Measurements from ENCODE around the gene IGFALS.

- no peak for TF ChIP-seq POLR2A (IDR thresholded peaks at IDR 0.05)
- TF ChIP-seq CTCF (IDR thresholded peaks at IDR 0.05), result no peak
Measured at GRCh38 chr16:1794908-1795666, 1.6 kb upstream of the IGFALS start.

All from Peyer's patch (tissue), 4 donors.